HEK293 (cell line): ENCODE measurements around the gene RTP3.

ENCODE experiments used
- CTCF ChIA-PET: fragments of 350-600 bp; formaldehyde crosslinking; extraction: SDS; loops from one replicate; lab custom pipeline; 2021; ENCODE audit warnings: antibody characterized with exemption; lab: Yijun Ruan, JAX
- POLR2A ChIA-PET: fragments of 300-600 bp; formaldehyde crosslinking; extraction: SDS; loops from one replicate; lab custom pipeline; 2020; ENCODE audit warnings: antibody characterized with exemption, inconsistent platforms; lab: Yijun Ruan, JAX
- H3K27ac ChIP-seq: fragments of 200-500 bp; sonication (Bioruptor generic); 2 replicates; pipeline ENCODE4 v1.5.1; 2014; ENCODE audit warnings: low read depth, low read length, control low read depth, inconsistent platforms; ENCODE audit errors: extremely low read depth
- H3K36me3 ChIP-seq, 2 experiments: fragments of 200-500 bp in 1 of 2; sonication (Bioruptor generic) in 1 of 2; 1 replicate in 1 of 2; 2 replicates in 1 of 2; pipeline ENCODE4 v1.5.1; 2014 to 2017; ENCODE audit warnings: inconsistent platforms in 2 of 2, low read length in 2 of 2; ENCODE audit not compliant: control insufficient read depth in 2 of 2, insufficient read depth in 1 of 2
- H3K4me1 ChIP-seq: fragments of 200-500 bp; sonication (Bioruptor generic); 2 replicates; pipeline ENCODE4 v1.5.1; 2014; ENCODE audit warnings: mild to moderate bottlenecking, low read length, inconsistent platforms; ENCODE audit not compliant: control insufficient read depth, insufficient read depth
- H3K4me3 ChIP-seq: 2 replicates; pipeline ENCODE4 v1.5.1; 2011; ENCODE audit warnings: low read depth, mild to moderate bottlenecking, control low read depth, low read length, moderate library complexity
- H3K9me3 ChIP-seq: fragments of 200-500 bp; sonication (Bioruptor generic); 2 replicates; pipeline ENCODE4 v1.5.1; 2014; ENCODE audit warnings: low read depth, low read length, inconsistent platforms; ENCODE audit not compliant: control insufficient read depth, insufficient read depth
- GLI4 ChIP-seq: fragments of 450-650 bp; formaldehyde crosslinking; IDR thresholded peaks from 2 replicates; pipeline ENCODE4 v1.5.1; 2016; ENCODE audit warnings: missing biosample characterization, missing genetic modification characterization
- OVOL3 ChIP-seq: fragments of 450-650 bp; formaldehyde crosslinking; IDR thresholded peaks from 2 replicates; pipeline ENCODE4 v1.5.1; 2016; ENCODE audit warnings: missing biosample characterization, missing genetic modification characterization
- PRDM4 ChIP-seq: fragments of 450-650 bp; formaldehyde crosslinking; IDR thresholded peaks from 2 replicates; pipeline ENCODE4 v1.5.1; 2017; ENCODE audit warnings: missing biosample characterization, missing genetic modification characterization
- SCRT2 ChIP-seq: fragments of 450-650 bp; formaldehyde crosslinking; IDR thresholded peaks from 2 replicates; pipeline ENCODE4 v1.5.1; 2016; ENCODE audit warnings: missing biosample characterization, missing genetic modification characterization
- SETDB1 ChIP-seq: IDR thresholded peaks from one replicate; pipeline ENCODE4 v1.6.1; 2017; ENCODE audit warnings: mild to moderate bottlenecking, low read length, moderate library complexity, mixed read lengths; ENCODE audit not compliant: insufficient read length
- SP7 ChIP-seq: fragments of 450-650 bp; formaldehyde crosslinking; IDR thresholded peaks from 2 replicates; pipeline ENCODE4 v1.5.1; 2016; ENCODE audit warnings: missing biosample characterization, missing genetic modification characterization
- TCF7L2 ChIP-seq: IDR thresholded peaks from 2 replicates; pipeline ENCODE4 v1.6.1; 2011; ENCODE audit warnings: low read depth, mild to moderate bottlenecking, inconsistent platforms, low read length, moderate library complexity, borderline replicate concordance
- TSHZ1 ChIP-seq: fragments of 450-650 bp; formaldehyde crosslinking; IDR thresholded peaks from 2 replicates; pipeline ENCODE4 v1.5.1; 2016; ENCODE audit warnings: missing biosample characterization, missing genetic modification characterization, borderline replicate concordance
- ZBTB26 ChIP-seq: fragments of 450-650 bp; formaldehyde crosslinking; optimal IDR thresholded peaks from 2 replicates; pipeline ENCODE3; 2016; ENCODE audit warnings: missing biosample characterization, mild to moderate bottlenecking, missing genetic modification characterization
- ZBTB49 ChIP-seq: fragments of 450-650 bp; formaldehyde crosslinking; IDR thresholded peaks from 2 replicates; pipeline ENCODE4 v1.5.1; 2016; ENCODE audit warnings: missing biosample characterization, missing genetic modification characterization, low read depth
- ZNF146 ChIP-seq: fragments of 450-650 bp; formaldehyde crosslinking; IDR thresholded peaks from 2 replicates; pipeline ENCODE4 v1.5.1; 2016; ENCODE audit warnings: missing biosample characterization, missing genetic modification characterization
- ZNF302 ChIP-seq: fragments of 450-650 bp; formaldehyde crosslinking; IDR thresholded peaks from 2 replicates; pipeline ENCODE4 v1.5.1; 2016; ENCODE audit warnings: missing biosample characterization, missing genetic modification characterization, low read depth
- ZNF354C ChIP-seq: fragments of 450-650 bp; formaldehyde crosslinking; IDR thresholded peaks from 2 replicates; pipeline ENCODE4 v1.5.1; 2016; ENCODE audit warnings: missing biosample characterization, missing genetic modification characterization, low read depth, borderline replicate concordance
- ZNF449 ChIP-seq: fragments of 450-650 bp; formaldehyde crosslinking; IDR thresholded peaks from 2 replicates; pipeline ENCODE4 v1.5.1; 2017; ENCODE audit warnings: missing biosample characterization, mild to moderate bottlenecking, missing genetic modification characterization, moderate library complexity
- ZNF48 ChIP-seq: fragments of 450-650 bp; formaldehyde crosslinking; IDR thresholded peaks from 2 replicates; pipeline ENCODE4 v1.5.1; 2016; ENCODE audit warnings: missing biosample characterization, missing genetic modification characterization
- ZNF521 ChIP-seq: fragments of 450-650 bp; formaldehyde crosslinking; IDR thresholded peaks from 2 replicates; pipeline ENCODE4 v1.5.1; 2017; ENCODE audit warnings: missing biosample characterization, mild to moderate bottlenecking, missing genetic modification characterization
- ZNF549 ChIP-seq: fragments of 450-650 bp; IDR thresholded peaks from 2 replicates; pipeline ENCODE4 v1.5.1; 2018; ENCODE audit warnings: missing biosample characterization, missing genetic modification characterization, mild to moderate bottlenecking, inconsistent platforms, moderate library complexity
- ZNF658 ChIP-seq: fragments of 450-650 bp; formaldehyde crosslinking; IDR thresholded peaks from 2 replicates; pipeline ENCODE4; 2016; ENCODE audit warnings: missing biosample characterization, missing genetic modification characterization
- ZNF692 ChIP-seq: fragments of 450-650 bp; formaldehyde crosslinking; IDR thresholded peaks from 2 replicates; pipeline ENCODE4 v1.5.1; 2016; ENCODE audit warnings: missing biosample characterization, missing genetic modification characterization
- ZNF701 ChIP-seq: fragments of 450-650 bp; formaldehyde crosslinking; IDR thresholded peaks from 2 replicates; pipeline ENCODE4 v1.5.1; 2016; ENCODE audit warnings: missing biosample characterization, missing genetic modification characterization
- ZNF792 ChIP-seq: fragments of 450-650 bp; formaldehyde crosslinking; IDR thresholded peaks from 2 replicates; pipeline ENCODE4 v1.5.1; 2016; ENCODE audit warnings: missing biosample characterization, missing genetic modification characterization

Gene RTP3

GRCh38 chr3:46542344-46542743 is 44.6 kb downstream of the RTP3 start:
- ChIA-PET POLR2A (no interaction called here), CTCF (interaction anchor here (0.6 to 1.4 kb wide), 5 partner anchors 16 to 440 kb away, joined by 3 to 4 read pairs (median 3); no protein-coding TSS in a partner anchor)
- no peak overlapping the region for H3K27ac ChIP-seq
- no peaks in the 10 kb centered on the region for H3K36me3 ChIP-seq
- no peaks in the 10 kb centered on the region for H3K9me3 ChIP-seq
- no peaks in the 10 kb centered on the region for H3K4me1 ChIP-seq
- H3K4me3 ChIP-seq: no peak overlapping the region
- TF ChIP-seq ZBTB26 (tag by site-specific recombination) (no peak), SCRT2 (tag by site-specific recombination) (0 out of 2 replicates have a peak, but pooled peaks have one; percentile 13), ZNF521 (tag by site-specific recombination) (no peak)

- H3K9me3 ChIP-seq: no peaks in the 10 kb centered on the region
- ChIA-PET POLR2A (no interaction called here), CTCF (interaction anchor here (0.6 to 1.4 kb wide), 7 partner anchors 16 to 441 kb away, joined by 3 to 4 read pairs (median 3); no protein-coding TSS in a partner anchor)
- H3K4me1 ChIP-seq: no peaks in the 10 kb centered on the region
- H3K4me3 ChIP-seq: no peak overlapping the region
- TF ChIP-seq ZNF658 (tag by site-specific recombination): no peak
- no peak for TF ChIP-seq ZNF692 (tag by site-specific recombination)
- TF ChIP-seq ZNF48 (tag by site-specific recombination): no peak
- TF ChIP-seq TCF7L2: no peak
- no peak for TF ChIP-seq ZNF354C (tag by site-specific recombination)
- TF ChIP-seq TSHZ1 (tag by site-specific recombination): no peak
- TF ChIP-seq ZNF549 (tag by site-specific recombination): no peak
- no peak for TF ChIP-seq GLI4 (tag by site-specific recombination)
- no peak for TF ChIP-seq ZBTB49 (tag by site-specific recombination)
- TF ChIP-seq ZNF146 (tag by site-specific recombination): no peak
- TF ChIP-seq ZNF701: no peak
- no peak for TF ChIP-seq SP7 (tag by site-specific recombination)
- TF ChIP-seq ZNF449 (tag by site-specific recombination): no peak
- TF ChIP-seq OVOL3 (tag by site-specific recombination): no peak
- TF ChIP-seq PRDM4 (tag by site-specific recombination): no peak
- TF ChIP-seq ZNF302 (tag by site-specific recombination): no peak
- TF ChIP-seq SETDB1: no peak
- no peak for TF ChIP-seq ZNF792 (tag by site-specific recombination)
- H3K27ac ChIP-seq: no peak overlapping the region
- H3K36me3 ChIP-seq: no peaks in the 10 kb centered on the region
Measured at GRCh38 chr3:46542801-46543201, 45.0 kb downstream of the RTP3 start.
